NCI-H2081 (cell line): ENCODE measurements around the gene CYGB.
"Not testable (repeated sequence)": the region's sequence is repeated elsewhere in the genome, so short reads cannot be mapped to it uniquely, and the experiment has no call there.

Experiments
- DNase-seq, 2 experiments: peaks; one replicate each; lab custom pipeline; 2025; lab: John Stamatoyannopoulos, UW

The CYGB gene

DNA sequence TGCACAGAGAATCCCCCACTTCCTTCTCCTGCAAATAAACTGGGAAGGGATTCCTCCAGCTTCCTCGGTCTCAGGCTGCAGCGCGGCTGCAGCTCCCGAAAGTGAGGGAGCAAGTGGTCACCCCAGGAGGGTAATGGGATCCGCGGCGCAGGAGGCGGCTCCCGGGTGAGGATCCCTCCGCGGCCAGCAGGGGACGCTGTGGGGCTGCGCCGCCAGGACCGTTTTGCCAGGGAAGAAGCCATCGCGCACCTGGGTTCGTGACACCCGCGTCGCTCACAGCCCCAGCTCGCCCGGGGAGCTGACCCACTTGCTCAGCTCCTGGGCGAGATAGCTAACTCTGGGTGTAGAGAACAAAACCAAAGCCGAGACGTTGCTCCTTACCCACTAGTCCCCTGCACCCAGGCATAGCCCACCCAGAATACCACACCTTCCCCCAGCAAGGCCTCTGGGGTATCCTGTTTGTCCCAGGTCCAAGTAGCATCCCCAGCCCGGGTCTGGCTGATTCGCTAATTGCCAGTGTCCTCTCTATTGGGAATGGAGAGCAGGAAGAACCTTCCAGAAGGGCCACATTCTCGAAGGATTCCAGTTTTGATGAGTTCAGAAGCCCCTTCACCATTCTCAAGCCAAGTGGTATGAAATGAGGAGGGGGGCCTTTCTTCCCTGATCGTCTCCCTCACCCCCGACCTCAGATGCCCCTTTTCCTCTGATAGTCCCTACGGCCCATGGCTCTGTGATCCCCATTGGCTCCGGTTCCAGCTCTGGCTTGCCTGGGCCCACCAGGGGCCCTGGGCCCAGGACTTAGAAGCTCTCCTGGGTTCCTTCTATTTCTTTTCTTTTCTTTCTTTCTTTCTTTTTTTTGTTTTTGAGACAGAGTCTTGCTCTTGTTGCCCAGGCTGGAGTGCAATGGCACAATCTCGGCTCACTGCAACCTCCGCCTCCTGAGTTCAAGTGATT is 14.1 kb downstream of the CYGB start:
- peak; percentile 80 to 81 for DNase-seq

DNA sequence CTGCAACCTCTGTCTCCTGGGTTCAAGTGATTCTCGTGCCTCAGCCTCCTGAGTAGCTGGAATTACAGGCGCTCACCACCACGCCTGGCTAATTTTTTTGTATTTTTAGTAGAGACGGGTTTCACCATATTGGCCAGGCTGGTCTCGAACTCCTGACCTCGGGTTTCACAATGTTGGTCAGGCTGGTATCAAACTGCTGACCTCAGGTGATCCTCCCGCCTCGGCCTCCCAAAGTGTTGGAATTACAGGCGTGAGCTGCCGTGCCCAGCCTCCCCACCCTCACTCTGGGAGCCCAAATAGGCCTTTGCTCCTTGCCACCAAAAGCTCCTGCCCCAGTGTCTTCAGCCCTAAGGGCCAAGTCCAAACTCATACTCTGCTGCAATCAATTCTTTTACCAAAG is 15.8 kb downstream of the CYGB start:
- DNase-seq: not testable (repeated sequence)

DNA sequence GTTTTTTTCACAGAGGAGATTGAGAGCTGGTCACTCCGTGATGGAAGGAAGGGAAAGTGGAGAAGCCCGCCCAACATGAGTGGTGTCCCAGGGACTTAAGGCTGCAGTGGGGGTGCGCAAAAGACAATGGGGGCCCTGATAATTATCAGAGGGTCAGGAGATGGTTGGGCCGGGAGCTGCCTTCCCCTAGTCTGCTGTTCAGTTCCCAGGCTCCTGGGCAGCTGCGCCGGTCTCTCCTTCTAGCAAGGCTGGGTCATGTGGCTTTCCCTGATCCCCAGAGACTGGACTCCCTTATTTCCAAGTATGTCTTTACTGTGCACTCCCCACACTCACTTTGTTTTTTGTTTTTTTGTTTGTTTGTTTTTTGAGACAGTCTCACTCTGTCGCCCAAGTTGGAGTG is 16.2 kb downstream of the CYGB start:
- no peak for DNase-seq

DNA sequence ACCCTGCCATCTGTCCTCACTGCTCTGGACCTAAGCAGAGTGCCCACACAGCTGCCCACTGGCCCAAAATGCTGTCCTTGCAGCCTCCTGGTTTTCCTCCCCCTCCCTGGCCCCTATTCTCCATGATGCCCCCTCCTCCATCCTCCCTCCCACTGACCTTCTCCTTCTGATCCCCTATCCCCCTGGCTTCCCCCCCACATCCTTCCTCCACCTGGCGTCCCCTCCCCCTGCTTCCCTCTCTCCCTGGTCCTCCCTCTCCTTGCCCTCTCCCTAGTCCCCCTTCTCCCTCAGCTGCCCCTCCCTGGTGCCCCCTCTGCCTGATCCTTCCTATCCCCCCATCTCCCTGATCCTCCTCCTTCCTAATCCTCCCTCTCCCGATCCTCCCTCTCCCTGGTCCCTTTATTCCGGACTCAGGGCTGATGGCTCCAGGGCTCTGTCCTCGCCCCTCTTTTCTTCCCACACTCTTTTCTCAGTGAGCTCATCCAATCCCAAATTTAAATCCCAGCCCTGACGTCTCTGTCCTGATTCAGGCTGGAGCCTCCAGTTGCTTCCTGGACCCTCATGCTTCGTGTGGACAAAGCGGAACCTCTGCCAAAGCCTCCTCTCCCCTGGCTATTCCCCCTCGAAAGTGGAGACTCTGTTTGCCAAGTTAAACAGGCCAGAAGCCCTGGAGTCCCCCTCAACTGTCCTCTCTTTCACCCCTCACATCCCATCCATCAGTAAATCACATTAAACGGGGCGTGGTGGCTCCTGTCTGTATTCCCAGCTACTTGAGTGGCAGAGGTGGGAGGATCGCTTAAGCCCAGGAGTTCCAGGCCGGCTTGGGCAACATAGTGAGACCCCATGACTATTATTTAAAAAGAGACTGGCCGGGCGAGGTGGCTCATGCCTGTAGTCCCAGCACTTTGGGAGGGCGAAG is 18.2 kb downstream of the CYGB start:
- DNase-seq: no peak

DNA sequence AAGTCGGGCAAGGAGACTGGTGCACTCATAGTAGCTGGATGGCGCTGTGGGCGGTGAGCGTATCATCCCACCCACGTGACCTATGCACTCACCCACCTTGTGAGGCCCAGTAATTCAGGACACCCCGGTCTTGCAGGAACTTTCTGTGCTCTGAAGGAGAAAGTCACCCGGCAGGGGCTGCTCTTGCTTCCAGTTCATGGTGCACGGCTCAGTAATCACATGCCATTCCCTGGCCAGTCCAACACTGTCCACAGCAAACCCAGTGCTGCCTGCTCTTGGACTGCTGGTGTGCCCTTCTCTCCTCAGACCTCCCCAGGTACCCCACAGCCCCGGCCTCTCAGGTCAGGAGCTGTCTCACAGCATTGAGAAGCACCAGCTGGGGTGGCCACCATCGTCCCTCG is 19.9 kb downstream of the CYGB start:
- no peak for DNase-seq

DNA sequence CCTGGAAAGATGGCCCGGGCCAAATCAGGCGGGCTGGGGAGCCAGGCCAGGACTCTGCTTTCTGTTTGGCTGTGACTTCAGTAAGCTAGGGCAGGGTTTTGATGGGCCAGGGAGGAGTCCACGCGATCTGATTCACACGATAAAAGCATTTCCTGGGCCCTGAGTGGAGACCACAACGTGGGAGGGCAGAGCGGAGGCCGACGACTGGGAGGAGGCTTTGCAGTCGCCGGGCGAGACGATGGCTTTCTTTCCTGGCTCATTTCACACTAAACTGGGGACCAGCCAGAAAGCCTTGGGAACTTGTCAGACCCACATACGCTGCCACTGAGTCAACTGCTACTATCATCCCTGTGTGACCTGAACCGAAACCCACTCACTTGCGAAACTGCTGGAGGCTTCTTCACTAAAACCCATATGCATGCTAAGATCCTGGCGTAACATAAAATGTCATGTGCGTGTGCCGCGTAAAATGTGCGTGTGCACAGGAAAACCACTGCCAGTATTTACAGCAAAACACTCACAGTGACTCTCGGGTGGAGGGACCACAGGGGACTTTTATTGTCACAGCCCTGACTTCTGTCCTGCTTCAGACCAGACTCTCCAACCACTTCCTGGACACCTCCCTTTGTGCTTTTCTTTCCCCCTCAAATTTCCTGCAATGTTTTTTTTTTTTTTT is 22.1 kb downstream of the CYGB start:
- no peak for DNase-seq

DNA sequence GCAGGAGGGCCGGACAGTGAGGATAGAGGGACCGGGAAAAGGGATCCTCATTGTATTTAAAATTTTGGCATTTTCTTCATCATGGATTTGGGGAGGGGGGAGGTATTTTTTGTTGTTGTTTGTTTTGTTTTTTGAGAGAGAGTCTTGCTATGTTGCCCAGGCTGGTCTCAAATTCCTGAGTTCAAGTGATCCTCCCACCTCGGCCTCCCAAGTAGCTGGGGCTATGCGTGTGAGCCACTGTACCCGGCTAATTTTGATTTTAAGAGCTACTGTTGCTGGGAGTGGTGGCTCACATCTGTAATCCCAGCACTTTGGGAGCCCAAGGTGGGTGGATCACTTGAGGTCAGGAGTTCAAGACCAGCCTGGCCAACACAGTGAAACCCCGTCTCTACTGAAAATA is 23.2 kb downstream of the CYGB start:
- DNase-seq: not testable (repeated sequence)

DNA sequence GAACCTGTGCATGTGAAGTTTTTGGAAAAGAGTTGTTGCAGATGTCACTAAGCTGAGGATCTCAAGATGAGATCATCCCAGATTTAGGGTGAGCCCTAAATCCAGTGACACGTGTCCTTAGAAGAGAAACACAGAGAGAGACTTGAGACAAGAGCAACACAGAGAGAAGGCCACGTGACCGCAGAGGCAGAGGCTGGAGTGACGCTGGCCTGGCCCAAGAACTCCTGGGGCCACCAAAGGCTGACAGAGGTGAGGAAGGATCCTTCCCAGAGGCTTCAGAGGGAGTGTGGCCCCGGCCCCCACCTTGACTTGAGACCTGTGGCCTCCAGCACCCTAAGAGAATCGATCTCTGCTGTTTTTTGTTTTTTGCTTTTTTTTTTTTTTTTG is 24.2 kb downstream of the CYGB start:
- no peak for DNase-seq

DNA sequence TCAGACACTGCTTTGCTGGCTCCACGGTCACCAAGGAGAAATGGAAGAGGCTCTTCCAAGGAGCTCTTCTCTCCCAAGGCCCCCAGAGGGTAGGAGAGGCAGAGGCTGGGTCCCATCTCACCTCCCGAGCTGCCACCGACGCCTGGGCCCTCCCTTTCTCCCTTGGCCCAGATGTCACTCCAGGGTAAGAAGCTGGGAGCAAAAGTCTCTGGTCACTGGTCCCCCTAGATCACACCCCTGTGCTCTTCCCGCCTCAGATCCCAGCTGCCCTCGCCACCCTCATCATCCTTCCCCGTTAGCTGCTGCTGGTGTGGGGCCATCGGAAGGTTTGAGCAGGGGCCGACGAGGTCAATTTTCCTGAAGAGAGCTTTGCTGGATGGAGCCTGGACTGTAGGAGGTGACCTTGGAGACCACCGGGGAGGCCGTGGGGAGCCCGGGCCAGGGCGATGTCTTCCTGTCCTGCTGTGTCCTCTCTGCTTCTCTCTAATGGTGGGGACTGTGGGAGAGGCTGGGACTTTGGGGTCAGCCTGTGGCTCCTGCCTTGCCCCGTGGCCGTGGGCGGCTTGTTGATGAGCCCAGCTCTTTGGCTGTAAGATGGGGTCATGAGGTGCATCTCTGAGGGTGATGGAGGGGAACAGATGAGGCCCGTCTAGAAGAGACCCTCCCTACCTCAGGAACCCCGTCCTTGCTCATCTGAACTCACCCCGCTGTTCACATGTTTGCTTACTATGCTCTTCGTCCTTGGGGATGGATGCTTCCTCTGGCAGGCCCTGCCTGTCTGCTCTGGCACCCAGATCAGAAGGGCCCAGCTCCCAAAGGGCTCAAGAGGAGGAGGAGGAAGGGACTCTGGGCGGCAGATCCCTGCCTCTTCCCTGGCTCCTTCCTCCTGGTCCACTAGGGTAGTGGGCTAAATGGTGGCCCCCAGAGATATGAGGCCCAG is 24.9 kb downstream of the CYGB start:
- no peak for DNase-seq

DNA sequence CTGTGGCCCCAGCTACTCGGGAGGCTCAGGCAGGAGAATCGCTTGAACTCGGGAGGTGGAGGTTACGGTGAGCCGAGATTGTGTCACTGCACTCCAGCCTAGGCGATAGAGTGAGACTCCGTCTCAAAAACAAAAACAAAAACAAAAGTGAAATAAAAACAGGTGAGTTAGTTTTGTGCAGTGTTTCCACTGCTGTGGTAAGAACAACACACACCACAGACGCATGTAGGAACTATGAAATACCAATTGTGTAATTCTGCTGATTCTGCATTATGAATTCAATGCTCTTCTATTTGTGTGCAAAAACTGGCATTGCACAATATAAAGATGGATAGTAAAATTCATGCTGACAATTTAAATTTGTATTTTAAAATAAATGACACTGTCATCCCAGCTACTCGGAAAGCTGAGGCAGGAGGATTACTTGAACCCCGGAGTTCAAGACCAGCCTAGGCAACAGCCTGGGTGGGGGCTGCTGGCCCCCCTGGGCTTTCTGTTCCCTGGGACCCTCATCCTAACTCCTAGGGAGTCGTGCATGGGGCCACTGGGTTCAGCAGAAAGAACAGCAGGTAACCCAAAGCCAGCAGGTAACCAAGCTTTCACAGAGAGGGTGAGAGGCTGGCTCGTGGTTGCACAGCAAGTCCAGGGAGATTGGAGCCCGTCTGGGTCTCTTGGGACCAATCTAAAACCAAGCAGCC is 25.7 kb downstream of the CYGB start:
- DNase-seq: no peak

DNA sequence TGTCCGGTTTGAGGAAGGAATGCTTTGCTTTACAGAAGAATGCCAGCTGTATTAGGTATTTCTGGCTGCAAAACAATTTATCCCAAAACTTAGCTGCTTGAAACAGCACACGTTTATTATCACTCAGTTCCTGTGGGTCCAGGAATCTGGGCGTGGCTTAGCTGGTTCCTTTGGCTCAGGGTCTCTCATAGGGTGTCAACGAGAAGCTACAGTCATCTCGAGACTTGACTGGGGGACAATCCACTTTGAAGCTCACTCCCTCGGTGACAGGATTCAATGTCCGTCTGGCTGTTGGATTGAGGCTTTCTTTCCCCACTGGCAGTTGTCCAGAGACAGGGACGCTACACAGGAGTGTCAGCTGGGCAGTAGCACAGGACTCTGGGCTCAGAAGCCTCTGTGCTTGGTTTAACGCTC is 26.7 kb downstream of the CYGB start:
- DNase-seq: no peak

DNA sequence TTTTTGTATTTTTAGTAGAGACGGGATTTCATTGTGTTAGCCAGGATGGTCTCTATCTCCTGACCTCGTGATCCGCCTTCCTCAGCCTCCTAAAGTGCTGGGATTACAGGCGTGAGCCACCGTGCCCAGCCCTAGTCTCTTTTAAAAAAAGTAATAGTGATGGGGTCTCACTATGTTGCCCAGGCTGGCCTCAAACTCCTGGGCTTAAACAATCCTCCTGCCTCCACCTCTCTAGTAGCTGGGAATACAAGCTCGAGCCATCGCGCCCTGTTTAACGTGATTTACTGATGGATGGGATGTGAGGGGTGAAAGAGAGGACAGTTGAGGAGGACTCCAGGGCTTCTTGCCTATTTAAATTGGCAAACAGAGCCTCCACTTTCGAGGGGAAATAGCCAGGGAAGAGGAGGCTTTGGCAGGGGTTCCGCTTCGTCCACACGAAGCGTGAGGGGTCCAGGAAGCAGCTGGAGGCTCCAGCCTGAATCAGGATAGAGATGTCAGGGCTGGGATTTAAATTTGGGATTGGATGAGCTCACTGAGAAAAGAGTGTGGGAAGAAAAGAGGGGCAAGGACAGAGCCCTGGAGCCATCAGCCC is 28.9 kb downstream of the CYGB start:
- not testable (repeated sequence) for DNase-seq

DNA sequence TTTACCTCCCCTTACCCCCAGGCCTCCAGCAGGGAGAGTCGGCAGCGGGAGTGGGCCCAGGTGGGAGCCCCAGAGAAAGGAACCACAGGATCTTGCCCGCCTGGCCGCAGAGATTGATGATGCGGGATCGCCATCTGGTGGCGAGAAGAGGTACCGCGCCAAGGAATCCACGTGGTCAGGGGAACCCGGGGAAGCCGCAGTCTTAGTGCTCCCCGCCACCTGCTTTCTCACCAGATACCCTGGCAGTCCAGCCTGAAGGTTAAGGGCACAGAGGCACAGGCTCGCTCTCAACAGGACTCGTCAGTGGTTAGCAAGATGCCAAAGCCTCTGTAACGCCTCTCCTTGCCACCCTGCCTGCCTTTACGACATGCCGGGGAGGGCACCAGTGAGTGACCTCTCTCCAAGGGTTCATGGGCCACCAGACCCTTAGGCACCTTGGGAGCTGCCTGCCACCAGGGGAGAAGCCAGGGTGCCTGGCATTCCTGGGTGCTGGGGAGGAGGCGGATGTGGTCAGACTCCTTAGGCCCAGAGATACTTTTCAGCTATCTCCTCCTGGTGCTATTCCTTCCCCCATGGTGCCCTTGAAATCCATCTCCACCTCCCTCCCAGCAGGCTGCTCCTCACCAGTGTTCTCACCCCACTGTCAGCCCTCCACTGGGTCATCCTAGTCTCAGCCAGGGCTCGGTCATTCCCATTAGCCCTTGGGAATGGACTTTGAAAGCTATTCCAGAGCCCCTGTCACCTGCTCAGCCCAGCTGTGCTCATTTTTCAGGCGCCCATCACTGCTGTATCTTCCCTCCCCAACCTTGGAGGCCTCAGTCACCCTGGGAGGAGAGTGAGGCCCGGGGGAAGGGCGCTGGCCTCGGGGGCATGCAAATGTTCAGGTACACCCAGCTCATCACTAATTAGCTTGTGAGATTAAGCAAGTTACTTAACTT is 30.8 kb downstream of the CYGB start:
- DNase-seq: peak; percentile 78 to 83

DNA sequence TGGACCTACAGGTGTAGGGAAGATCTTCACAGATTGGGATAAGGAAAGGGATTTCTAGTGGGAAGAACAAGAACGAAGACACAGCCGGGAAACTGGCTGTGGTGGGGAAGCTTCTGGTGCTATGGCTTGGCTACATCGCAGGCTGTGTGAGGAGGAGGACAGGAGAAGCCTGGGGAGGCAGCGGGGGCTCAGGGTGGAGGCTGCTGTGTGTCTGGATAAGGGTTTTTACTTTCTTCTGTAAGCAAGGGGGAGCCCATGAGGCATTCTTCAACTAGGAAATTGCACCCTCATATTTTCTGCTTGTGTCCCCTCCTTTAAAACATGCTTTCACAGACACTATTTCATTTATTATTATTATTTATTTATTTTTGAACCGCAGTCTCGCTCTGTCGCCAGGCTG is 33.4 kb downstream of the CYGB start:
- no peak for DNase-seq

DNA sequence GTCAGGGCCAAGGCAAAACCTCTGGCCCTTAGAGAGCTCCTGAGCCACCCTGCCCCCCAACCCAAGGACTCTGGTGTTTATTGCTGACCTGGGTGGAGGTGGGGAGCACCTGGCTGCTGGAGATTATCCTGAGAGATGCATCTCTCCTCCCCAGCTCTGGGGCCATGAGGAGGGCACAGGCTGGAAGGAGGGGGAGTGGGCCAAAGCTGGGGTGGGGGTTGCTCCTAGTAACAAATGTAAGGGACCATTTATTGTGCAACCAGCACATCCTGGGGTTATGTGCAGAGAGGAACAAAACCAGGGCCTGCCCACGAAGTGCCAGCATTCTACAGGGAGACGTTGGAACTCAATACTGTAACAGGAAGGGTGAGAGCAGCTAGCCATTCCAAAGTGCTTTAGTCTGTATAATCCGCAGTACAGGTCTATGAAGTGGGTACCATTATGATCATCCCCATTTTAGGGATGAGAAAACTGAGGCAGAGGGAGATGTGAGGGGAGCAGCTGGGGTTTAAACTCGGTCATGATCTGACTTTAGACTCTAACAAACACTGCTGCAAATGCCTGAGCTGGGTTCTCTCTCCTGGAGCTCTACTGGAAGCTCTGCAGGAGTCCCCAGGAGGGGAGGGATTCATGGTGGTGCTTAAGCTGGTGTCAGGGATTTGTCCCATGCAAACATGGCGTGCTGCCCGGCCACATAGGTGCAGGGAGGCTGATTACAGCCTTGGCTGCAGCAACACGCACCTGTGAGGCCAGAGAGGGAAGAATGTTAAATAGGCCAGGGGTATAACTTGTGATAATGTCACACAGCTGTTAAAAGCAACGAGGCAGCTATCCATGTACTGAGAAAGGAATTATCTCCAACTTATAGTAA is 34.9 kb downstream of the CYGB start:
- DNase-seq: peak; percentile 52 to 78

DNA sequence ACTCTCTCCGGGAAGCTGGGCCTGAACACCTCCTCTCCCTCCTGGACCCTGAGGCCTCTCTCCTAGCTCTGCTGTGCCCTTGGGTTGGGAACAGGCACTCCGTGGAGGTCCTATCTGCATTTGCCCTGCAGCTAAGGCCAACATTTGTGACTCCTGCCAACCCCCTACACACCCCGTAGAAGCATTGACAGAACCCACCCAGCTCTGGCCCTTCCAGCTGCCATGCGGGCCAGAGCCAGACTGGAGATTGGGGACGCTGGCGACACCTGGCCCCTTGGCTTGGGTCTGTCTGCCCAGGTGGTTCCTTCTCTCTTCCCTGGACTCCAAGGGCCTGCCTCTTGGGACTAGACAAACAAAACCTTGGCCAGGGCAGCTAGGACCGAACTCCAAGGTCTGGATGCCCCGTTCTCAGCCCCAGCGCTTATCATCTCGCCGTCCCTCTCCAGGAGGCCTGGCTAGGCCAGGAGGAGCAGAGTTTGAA is 35.6 kb downstream of the CYGB start:
- no peak for DNase-seq

DNA sequence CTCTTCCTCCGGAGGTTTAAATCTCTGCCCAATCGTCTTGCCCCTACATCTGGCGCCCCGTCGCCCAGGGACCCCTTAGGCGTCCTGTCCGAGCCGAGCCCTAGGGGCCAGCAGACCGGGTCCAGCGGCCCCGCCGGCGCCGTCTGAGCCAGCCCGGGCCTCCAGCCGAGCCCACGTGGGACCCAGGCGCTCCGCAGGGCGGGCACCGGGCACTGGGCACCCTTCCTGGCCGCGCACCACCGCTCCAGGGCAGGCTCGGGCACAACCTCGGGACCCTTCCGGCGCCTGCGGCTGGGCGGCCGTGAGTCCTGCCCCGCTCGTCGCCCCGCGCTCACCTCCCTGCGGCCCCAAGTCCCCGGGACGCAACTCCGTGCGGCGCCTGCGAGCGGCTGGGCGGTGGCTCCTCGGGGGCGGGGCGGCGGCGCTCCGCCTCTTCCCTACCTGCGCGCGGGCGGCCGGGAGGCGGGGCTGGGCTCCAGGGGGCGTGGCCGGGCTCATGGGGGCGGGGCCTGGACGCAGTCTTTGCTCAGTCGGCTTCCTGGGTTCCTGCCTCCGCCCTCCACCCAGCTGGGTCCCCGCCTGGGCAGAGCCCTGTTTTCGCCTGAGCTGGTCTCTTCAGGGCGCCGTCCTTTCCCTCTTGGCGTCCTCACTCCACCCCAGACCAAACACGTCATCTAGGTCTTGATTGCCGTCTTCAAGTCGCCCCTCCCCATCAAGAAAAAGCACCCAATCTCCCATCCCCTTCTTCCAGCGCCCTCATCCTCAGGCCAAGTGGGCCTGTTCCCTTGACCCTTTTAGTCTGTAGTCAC is 36.3 kb downstream of the CYGB start, which contains the start of gene RHBDF2:
RHBDF2 (minus strand) TSS at position 406 of the 809 bp plus-strand sequence. CDS start 19,899 bp downstream, outside the sequence.
- peak; percentile 81 to 88 for DNase-seq
